D721Med (cell line): Measurements from ENCODE around the gene CBFA2T3.

Experiments used
- DNase-seq: peaks from one replicate; pipeline ENCODE4 v3.0.0; 2011; ENCODE audit warnings: low spot score; ENCODE audit not compliant: insufficient read length
- FAIRE-seq: peaks from 2 replicates; lab custom pipeline; 2011; peaks lifted over from hg19 to GRCh38; lab: Jason Lieb, UNC
- TF ChIP-seq, protein P1 (sequence below): IDR thresholded peaks from 2 replicates; pipeline ENCODE4 v1.5.1; 2012; ENCODE audit warnings: mild to moderate bottlenecking, control low read depth; ENCODE audit not compliant: insufficient read depth; ENCODE audit errors: missing control alignments

The CBFA2T3 gene

DNA sequence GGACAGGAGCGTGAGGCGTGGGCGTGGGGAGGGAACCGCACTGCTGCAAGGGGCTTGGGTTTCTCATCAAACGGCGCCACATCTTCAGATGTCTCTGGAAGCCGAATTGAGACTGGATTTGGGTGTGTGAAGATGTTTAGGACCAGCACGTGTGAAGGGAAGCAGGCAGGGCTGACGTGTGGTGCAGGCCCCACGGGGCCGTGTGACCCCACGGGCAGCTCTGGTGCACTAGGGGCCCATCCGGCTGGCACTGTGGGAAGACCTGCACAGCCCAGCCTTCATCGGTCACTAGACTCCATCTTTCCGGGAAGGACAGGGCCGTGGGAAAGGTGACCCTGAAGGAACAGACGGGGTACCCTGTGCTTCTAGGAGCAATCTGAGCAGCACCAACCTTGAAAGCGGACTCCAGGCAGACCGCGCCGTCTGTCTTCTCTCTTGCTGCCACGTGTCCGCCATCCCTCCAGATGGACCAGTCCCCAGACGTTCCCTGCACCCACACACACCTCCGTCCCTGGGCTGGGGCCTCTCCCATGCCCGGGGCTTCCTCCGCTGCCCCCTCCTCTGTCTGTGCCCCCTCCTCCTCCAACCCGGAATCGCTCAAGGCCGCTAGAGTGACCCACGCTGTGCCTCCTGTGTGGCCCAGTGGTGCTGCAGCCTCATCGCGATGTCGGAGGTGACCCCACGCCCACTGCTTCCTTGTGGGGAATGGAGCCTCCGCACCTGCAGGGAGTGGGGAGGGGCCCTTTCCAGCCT is 23.4 kb upstream of the CBFA2T3 start:
- FAIRE-seq = no peak
- TF ChIP-seq, protein P1, sequence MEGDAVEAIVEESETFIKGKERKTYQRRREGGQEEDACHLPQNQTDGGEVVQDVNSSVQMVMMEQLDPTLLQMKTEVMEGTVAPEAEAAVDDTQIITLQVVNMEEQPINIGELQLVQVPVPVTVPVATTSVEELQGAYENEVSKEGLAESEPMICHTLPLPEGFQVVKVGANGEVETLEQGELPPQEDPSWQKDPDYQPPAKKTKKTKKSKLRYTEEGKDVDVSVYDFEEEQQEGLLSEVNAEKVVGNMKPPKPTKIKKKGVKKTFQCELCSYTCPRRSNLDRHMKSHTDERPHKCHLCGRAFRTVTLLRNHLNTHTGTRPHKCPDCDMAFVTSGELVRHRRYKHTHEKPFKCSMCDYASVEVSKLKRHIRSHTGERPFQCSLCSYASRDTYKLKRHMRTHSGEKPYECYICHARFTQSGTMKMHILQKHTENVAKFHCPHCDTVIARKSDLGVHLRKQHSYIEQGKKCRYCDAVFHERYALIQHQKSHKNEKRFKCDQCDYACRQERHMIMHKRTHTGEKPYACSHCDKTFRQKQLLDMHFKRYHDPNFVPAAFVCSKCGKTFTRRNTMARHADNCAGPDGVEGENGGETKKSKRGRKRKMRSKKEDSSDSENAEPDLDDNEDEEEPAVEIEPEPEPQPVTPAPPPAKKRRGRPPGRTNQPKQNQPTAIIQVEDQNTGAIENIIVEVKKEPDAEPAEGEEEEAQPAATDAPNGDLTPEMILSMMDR = no peak

DNA sequence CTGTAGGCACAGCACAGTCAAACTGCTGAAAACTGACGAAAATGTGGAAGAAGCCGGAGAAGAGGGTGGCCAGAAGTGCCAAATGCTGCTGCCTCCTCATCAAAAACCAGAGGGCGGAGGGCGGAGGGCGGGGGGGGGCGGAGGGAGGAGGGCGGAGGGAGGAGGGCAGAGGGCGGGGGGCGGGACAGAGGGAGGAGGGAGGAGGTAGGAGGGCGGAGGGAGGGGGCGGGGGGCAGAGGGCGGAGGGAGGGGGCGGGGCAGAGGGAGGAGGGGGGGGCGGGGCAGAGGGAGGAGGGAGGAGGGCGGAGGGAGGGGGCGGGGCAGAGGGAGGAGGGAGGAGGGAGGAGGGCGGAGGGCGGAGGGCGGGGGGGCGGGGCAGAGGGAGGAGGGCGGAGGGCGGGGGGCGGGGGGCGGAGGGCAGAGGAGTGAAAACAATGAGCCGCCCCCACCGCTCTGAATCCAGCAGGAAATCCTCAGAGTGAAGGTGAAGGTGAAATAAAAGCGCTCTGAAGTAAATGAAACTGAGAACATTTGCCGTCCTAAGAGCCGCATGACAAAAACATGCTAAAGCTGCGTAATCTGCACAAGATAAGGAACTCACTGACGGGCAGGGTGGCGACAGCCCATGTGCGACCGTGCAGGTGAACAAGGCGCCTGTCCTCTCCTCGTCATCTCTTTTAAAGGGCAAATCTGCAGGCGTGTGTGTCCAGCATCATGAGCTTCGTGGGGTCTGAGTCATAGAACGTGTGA is 22.6 kb upstream of the CBFA2T3 start:
- TF ChIP-seq, protein P1 = no peak
- no peak for FAIRE-seq
- DNase-seq = no peak

More for the DNA sequence above, 23.4 kb upstream of the CBFA2T3 start:
- no peak for DNase-seq

DNA sequence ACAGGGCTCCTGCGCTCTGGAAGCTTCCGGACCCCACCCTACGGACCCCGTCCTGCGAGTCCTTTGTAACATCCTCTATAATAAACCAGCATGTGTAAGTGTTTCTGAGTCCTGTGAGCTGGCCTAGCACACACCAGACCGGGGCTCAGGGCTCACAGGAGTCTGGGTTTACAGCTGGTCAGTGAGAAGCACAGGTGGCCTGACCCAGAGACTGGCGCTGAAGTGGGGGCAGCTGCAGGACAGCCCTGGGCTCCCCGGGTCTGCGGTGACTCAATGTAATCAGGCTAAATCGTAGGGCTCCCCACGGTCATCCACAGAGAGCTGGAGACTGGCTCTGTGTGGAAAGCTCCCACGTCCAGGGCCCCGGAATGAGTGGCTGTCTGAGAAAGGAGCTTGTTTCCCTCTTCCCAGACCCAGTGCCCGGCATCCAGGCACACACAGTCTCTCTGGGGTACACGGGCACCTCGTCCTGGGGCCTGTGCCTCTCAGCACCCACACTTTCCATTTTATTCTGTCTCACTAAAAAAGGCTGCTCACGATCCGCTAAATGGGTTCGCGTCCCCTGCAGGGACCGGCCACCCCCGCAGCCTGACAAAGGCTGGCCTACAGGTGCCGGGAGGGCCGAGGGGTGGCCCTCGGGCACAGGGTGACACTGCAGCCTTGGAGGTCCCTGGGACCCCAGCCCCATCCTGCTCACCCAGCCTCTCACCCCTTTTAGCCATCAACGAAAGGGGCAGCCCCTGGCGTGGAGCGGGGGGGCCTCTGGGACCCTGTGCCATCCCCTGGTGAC is 18.9 kb upstream of the CBFA2T3 start:
- FAIRE-seq = no peak
- no peak for DNase-seq
- TF ChIP-seq, protein P1 = no peak

DNA sequence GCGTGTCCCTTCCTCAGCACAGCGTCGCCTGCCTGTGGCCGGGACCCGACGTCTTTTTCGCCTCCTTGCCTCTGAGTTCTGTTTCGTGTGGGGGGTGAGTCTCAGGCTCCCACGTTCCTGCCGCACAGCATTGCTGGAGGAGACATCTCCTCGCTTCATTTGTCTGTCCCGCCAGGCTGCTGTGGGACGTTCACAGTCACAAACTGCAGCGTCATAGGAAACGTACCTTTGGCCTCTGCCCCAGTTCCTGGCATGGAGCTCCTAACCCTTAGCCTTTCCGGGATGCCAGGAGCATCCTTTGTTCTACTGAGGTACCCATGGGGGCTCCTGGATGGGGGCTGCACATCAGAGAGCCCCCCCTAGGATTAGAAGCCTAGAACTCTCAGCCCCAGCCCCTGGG is 18.2 kb upstream of the CBFA2T3 start:
- TF ChIP-seq, protein P1 = no peak

DNA sequence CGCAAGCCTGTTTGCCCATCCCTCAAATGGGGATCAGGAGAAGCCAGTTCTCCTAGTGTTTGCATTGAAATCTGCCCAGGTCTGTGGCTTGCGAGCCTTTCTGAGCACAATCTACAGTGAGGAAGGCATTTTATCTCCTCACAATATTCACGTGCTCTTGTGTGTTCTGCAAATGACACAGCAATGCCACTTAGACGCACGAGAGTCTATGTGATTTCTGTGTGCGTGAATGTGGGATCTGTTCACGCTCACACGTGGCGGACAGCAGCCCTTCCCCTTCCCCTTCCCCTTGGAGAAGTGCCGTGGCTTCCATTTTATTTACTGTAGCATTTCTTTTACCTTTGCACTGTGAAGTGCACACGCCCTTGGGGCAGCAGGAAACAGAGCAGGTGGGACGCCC is 17.7 kb upstream of the CBFA2T3 start:
- FAIRE-seq = no peak
- DNase-seq = no peak
- TF ChIP-seq, protein P1 = no peak

More for the DNA sequence above, 18.2 kb upstream of the CBFA2T3 start:
- no peak for FAIRE-seq
- no peak for DNase-seq

DNA sequence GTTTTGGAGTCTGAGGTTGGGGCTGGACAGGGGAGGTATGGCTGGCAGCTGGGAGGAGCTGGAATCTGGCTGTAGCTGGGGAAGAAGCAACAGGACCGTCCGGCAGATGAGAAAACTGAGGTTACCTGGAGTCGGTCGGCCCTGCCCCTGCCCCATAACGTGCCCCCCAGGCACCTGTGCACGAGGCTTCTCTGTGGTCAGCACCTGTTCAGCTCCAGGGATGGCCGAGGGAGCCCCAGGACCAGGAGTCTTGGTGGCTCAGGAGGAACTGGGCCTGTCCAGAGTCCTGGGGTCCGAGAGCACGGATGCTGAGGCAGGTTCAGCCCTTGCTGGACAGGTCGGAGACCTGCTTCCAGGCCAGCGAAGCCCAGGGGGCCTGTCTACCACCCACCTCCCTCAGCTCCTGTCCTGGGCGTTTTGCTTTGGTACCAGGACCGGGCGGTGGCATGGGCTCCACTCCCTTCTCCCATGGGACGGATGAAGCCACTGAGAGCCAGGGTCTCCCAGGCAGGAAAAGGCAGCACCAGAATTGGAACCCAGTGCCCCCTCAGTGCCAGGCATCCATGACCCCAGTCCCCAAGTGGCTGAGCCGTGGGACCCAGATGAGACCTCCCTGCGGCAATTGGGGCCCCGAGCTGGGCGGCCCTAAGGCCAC is 17.1 kb upstream of the CBFA2T3 start:
- TF ChIP-seq, protein P1 = no peak
- DNase-seq (no peak), FAIRE-seq (no peak)
